K562 (cell line): Measurements from ENCODE around the gene PRSS50. TPM values are rescaled to one million over a fixed set of nuclear protein-coding genes. Genes with fewer than 3 reads are reported as not detected.

Experiments
- ATAC-seq: fragments of 200-7000 bp; cut with Tn5 transposase; 3 replicates; pipeline ENCODE4 v1.9.1; 2020; ENCODE audit warnings: moderate library complexity
- BruUV-seq: library from RNA; stranded (reverse); fragments of 400-500 nt; replicated peaks from 2 replicates; lab custom pipeline; 2021; lab: Mats Ljungman, UMichigan
- CTCF ChIA-PET: fragments of 300-600 bp; formaldehyde crosslinking; extraction: SDS; loops from one replicate; lab custom pipeline; 2021; ENCODE audit warnings: low intra/inter-chr PET ratio; lab: Yijun Ruan, JAX
- POLR2A ChIA-PET: fragments of 300-600, 350-650 bp; sonication (Branson Sonifier 250); formaldehyde crosslinking; extraction: SDS; loops from one replicate; lab custom pipeline; 2021; ENCODE audit warnings: antibody characterized with exemption, inconsistent platforms; lab: Yijun Ruan, JAX
- DNase-seq, 4 experiments: peaks; one replicate each; pipeline versions ENCODE4 v3.0.0 to v3.0.0-alpha.2; 2011 to 2018; ENCODE audit warnings: low spot score in 3 of 4, mixed read lengths in 3 of 4; ENCODE audit errors: extremely low read depth in 1 of 4
- FAIRE-seq: peaks from 2 replicates; lab custom pipeline; 2011; peaks lifted over from hg19 to GRCh38; lab: Jason Lieb, UNC
- H2AFZ ChIP-seq: 2 replicates; pipeline ENCODE4 v1.6.0; 2011; ENCODE audit warnings: low read depth, low read length, control low read depth, inconsistent platforms
- H3K27ac ChIP-seq: fragments of 200-600 bp; 3 replicates; pipeline ENCODE4 v1.8.0; 2011; ENCODE audit warnings: low read depth, mild to moderate bottlenecking, control low read depth, inconsistent platforms, low read length, moderate library complexity, mixed read lengths; ENCODE audit errors: extremely low read depth
- H3K27me3 ChIP-seq, 2 experiments: fragments of 300-600 bp in 1 of 2; 2 replicates in 1 of 2; 3 replicates in 1 of 2; pipeline versions ENCODE4 v1.6.0 to v1.8.0; 2011; ENCODE audit warnings: inconsistent platforms in 2 of 2, low read length in 2 of 2, mild to moderate bottlenecking in 1 of 2, mixed read lengths in 1 of 2, moderate library complexity in 1 of 2; ENCODE audit not compliant: control insufficient read depth in 2 of 2, insufficient read depth in 2 of 2
- H3K36me3 ChIP-seq: fragments of 300-600 bp; 3 replicates; pipeline ENCODE4 v1.8.0; 2011; ENCODE audit warnings: mild to moderate bottlenecking, low read length, inconsistent platforms; ENCODE audit not compliant: control insufficient read depth, insufficient read depth
- H3K4me1 ChIP-seq, 2 experiments: fragments of 200-600 bp in 1 of 2; replicated peaks in 1 of 2; 2 replicates in 1 of 2; 3 replicates in 1 of 2; pipeline versions ENCODE4 v1.5.1 to v1.8.0; 2011; ENCODE audit warnings: inconsistent platforms in 2 of 2, low read length in 2 of 2, mild to moderate bottlenecking in 1 of 2, mixed read lengths in 1 of 2, moderate library complexity in 1 of 2; ENCODE audit not compliant: control insufficient read depth in 2 of 2, insufficient read depth in 2 of 2
- H3K4me2 ChIP-seq: 2 replicates; pipeline ENCODE4 v1.6.1; 2011; ENCODE audit warnings: low read length, control low read depth, inconsistent platforms, mixed read lengths; ENCODE audit not compliant: insufficient read depth
- H3K4me3 ChIP-seq: fragments of 200-600 bp; sonication (generic), shearing (Covaris generic); 2 replicates; pipeline ENCODE4 v1.5.1; 2016; ENCODE audit warnings: control low read depth, inconsistent platforms
- H3K79me2 ChIP-seq: fragments of 200-600 bp; 3 replicates; pipeline ENCODE4 v1.8.0; 2011; ENCODE audit warnings: low read length, inconsistent platforms; ENCODE audit not compliant: control insufficient read depth, insufficient read depth
- H3K9ac ChIP-seq, 2 experiments: 2 replicates each; pipeline versions ENCODE4 v1.6.0 to v1.6.1; 2011; ENCODE audit warnings: low read depth in 2 of 2, low read length in 2 of 2, control low read depth in 1 of 2, inconsistent platforms in 1 of 2, mild to moderate bottlenecking in 1 of 2, mixed read lengths in 1 of 2; ENCODE audit not compliant: insufficient read depth in 1 of 2
- H3K9me1 ChIP-seq: one replicate; pipeline ENCODE4 v1.6.0; 2011; ENCODE audit warnings: inconsistent platforms, mild to moderate bottlenecking, low read length, moderate library complexity; ENCODE audit not compliant: control insufficient read depth, insufficient read depth
- H3K9me3 ChIP-seq: replicated peaks from 2 replicates; pipeline ENCODE4 v1.5.1; 2011; ENCODE audit warnings: low read depth, low read length, inconsistent platforms; ENCODE audit not compliant: control insufficient read depth, insufficient read depth
- H4K20me1 ChIP-seq: replicated peaks from 2 replicates; pipeline ENCODE4 v1.6.1; 2011; ENCODE audit warnings: low read length, inconsistent platforms, mixed read lengths; ENCODE audit not compliant: control insufficient read depth, insufficient read depth
- ARID3A ChIP-seq: IDR thresholded peaks from 2 replicates; pipeline ENCODE4 v1.6.1; 2012; ENCODE audit warnings: low read depth, low read length, improper control_type of control experiment, borderline replicate concordance
- CEBPZ ChIP-seq: fragments of 150-350 bp; IDR thresholded peaks from 2 replicates; pipeline ENCODE4 v1.6.1; 2014; ENCODE audit warnings: low read depth, mild to moderate bottlenecking, low read length, borderline replicate concordance
- ESRRB ChIP-seq: fragments of 250-450 bp; sonication (Bioruptor Pico); IDR thresholded peaks from 2 replicates; pipeline ENCODE4 v1.5.0; 2020; ENCODE audit warnings: mild to moderate bottlenecking, moderate library complexity, borderline replicate concordance
- HDAC3 ChIP-seq: fragments of 450-650 bp; IDR thresholded peaks from 2 replicates; pipeline ENCODE4 v1.6.1; 2018; ENCODE audit warnings: borderline replicate concordance, mild to moderate bottlenecking, moderate library complexity; ENCODE audit not compliant: partially characterized antibody
- NFIC ChIP-seq: fragments of 450-650 bp; IDR thresholded peaks from 2 replicates; pipeline ENCODE4 v1.6.1; 2017; ENCODE audit warnings: mild to moderate bottlenecking, inconsistent platforms
- RFX5 ChIP-seq: IDR thresholded peaks from 2 replicates; pipeline ENCODE4 v1.6.1; 2011; ENCODE audit warnings: low read depth, mild to moderate bottlenecking, improper control_type of control experiment, low read length
- VEZF1 ChIP-seq: fragments of 200-800 bp; sonication (Bioruptor generic); IDR thresholded peaks from 2 replicates; pipeline ENCODE4 v1.6.1; 2017; ENCODE audit warnings: missing genetic modification characterization, missing compliant biosample characterization
- ZNF395 ChIP-seq: fragments of 200-800 bp; sonication (Bioruptor generic); IDR thresholded peaks from 2 replicates; pipeline ENCODE4 v1.6.1; 2017; ENCODE audit warnings: missing genetic modification characterization, missing compliant biosample characterization
- ZNF740 ChIP-seq, 3 experiments: fragments of 200-800 bp in 1 of 3; sonication (Bioruptor generic) in 1 of 3; sonication (generic) in 1 of 3; formaldehyde crosslinking in 1 of 3; IDR thresholded peaks; 2 replicates each; pipeline versions ENCODE4 v1.6.1 to v1.8.0; 2016 to 2022; ENCODE audit warnings: mild to moderate bottlenecking in 2 of 3, missing compliant biosample characterization in 2 of 3, missing genetic modification characterization in 2 of 3, missing genetic modification reagents in 1 of 3
- WGBS: fragments of 100-300 bp; shearing (Covaris generic); methylation state at CpG from one replicate; pipeline ENCODE4 v1.1.6; 2016; ENCODE audit warnings: low coverage, mixed read lengths; ENCODE audit not compliant: insufficient coverage; ENCODE audit errors: missing lambda C conversion rate; 5-methylcytosine and 5-hydroxymethylcytosine counted together
- in situ Hi-C: fragments of 300-500 bp; cut with MboI; formaldehyde crosslinking; loops from 4 replicates; pipeline ENCODE4 v1.15.0; 2018; ENCODE audit warnings: inconsistent platforms, mixed read lengths
- intact Hi-C: fragments of 100-400 bp; cut with micrococcal nuclease; formaldehyde crosslinking; loops from 2 replicates; pipeline ENCODE4 v1.14.2; 2022
- polyA plus RNA-seq, 8 experiments: library from polyadenylated mRNA; depleted of rRNA in 4 of 8; stranded (reverse) in 5 of 8; unstranded in 3 of 8; fragments of >200 nt; fragmentation: Nextera tagmentation in 2 of 8; fragmentation: Illumina TruSeq in 1 of 8; extraction: Ambion mirVana in 2 of 8; extraction: Trizol in 1 of 8; gene quantifications; 2 replicates each; pipeline versions ENCODE4 v1.2.1 to v1.2.3, GENCODE V29; 2011 to 2014; ENCODE audit warnings: inconsistent platforms in 1 of 8, missing spikeins in 1 of 8
- total RNA-seq, 7 experiments: library from RNA; depleted of rRNA in 6 of 7; stranded (reverse); fragments of >200 nt in 6 of 7; fragmentation: Illumina TruSeq in 2 of 7; extraction: Trizol in 2 of 7; gene quantifications; 2 replicates each; pipeline versions ENCODE4 v1.2.1 to v1.2.3, GENCODE V29; 2011 to 2021; ENCODE audit warnings: low replicate concordance in 1 of 7

PRSS50 gene
- total and polyA plus RNA-seq, 9 of the 15 experiments (the other 6 are each of a cell fraction or from before 2014, with no cell fraction given), result 0.01 TPM; not detected in 8

- no peak for FAIRE-seq
- intact Hi-C loops, result loop anchor here (10.0 kb wide), 2 partner anchors 294 to 674 kb away; no protein-coding TSS in a partner anchor
- ChIA-PET POLR2A (no interaction called here), CTCF (no interaction called here)
- DNase-seq, result peak in 2 of 4 experiments; percentile 47 to 49
- Histone ChIP-seq H3K27ac (no peak overlapping the region), H3K4me1 (peaks cover 0 to 8% of the 10 kb centered on the region in 2 experiments; a peak in 2 of 5 replicates), H3K36me3 (no peaks in the 10 kb centered on the region), H3K9me3 (no peaks in the 10 kb centered on the region), H3K4me2 (no peak overlapping the region), H3K27me3 (peaks cover 6 to 40% of the 10 kb centered on the region in 2 experiments), H3K9ac (no peak overlapping the region), H2AFZ (no peak overlapping the region), H3K9me1 (no peaks in the 10 kb centered on the region), H3K4me3 (no peak overlapping the region), H3K79me2 (no peaks in the 10 kb centered on the region), H4K20me1 (peaks cover 21% of the 10 kb centered on the region)
- no TSS peak for BruUV-seq
- ATAC-seq, result no peak
- in situ Hi-C loops, result no loop called here
- WGBS, result 3% methylated on average over 4 of the region's 4 CpGs
- TF ChIP-seq NFIC (peak; percentile 59), HDAC3 (no peak), CEBPZ (no peak), VEZF1 (CRISPR knock-in tag) (peak; percentile 45), ESRRB (CRISPR knock-in tag) (no peak), ARID3A (no peak), RFX5 (no peak), ZNF740 (CRISPR knock-in tag; IDR thresholded peaks at IDR 0.05) (peak; percentile 79), ZNF740 (tag; IDR thresholded peaks at IDR 0.05) (peak in 1 of 2 experiments; percentile 55; a peak in 1 of 4 replicates), ZNF395 (no peak)
Measured at GRCh38 chr3:46700772-46701171, 16.9 kb downstream of the PRSS50 start.
